ENCODE measurements around the gene JMJD4.

The JMJD4 gene, protein sequence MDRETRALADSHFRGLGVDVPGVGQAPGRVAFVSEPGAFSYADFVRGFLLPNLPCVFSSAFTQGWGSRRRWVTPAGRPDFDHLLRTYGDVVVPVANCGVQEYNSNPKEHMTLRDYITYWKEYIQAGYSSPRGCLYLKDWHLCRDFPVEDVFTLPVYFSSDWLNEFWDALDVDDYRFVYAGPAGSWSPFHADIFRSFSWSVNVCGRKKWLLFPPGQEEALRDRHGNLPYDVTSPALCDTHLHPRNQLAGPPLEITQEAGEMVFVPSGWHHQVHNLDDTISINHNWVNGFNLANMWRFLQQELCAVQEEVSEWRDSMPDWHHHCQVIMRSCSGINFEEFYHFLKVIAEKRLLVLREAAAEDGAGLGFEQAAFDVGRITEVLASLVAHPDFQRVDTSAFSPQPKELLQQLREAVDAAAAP

DNA sequence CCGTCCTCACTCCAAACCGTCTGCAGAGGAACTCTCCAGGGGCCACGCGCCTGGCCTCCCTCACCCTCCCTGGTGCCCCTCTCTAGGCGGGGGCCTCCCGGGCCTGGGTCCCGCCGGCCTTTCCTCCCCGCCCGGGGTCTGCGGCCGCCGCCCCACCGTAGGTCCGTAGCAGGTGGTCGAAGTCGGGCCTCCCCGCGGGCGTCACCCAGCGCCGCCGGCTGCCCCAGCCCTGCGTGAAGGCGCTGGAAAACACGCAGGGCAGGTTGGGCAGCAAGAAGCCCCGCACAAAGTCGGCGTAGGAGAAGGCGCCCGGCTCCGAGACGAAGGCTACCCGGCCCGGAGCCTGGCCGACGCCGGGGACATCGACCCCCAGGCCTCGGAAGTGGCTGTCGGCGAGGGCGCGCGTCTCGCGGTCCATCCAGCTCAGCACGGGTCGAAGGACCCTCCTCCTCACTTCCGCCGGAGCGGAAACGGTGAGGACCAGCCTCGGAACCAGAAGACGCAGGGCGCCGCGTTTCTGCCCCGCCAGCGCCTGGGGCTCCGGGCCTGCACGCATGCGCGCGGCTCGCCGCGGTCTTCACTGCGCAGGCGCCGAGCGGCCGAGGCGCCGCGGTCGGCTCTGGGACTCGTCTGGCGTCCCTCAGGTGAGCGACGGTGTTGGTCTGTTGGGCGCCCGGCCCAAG, at the start of gene JMJD4, which contains the start of gene SNAP47:
Gene JMJD4, minus strand, starts transcription at position 447 of the 683 bp plus-strand sequence. Its CDS starts 29 bp downstream, at position 418.
Gene SNAP47, plus strand, starts transcription at position 580 of the 683 bp plus-strand sequence. CDS start 12,302 bp downstream, outside the sequence.
- Histone ChIP-seq H3K4me3 (ENCODE audit: low read depth in 1 of 2, low read length in 2 of 2) (peak within 1 kb of the TSS; percentile 87 to 97), H3K9ac (ENCODE audit: low read depth in 1 of 2, low read length in 2 of 2) (peak within 1 kb of the TSS; percentile 77 to 83), H3K4me1 (ENCODE audit: control insufficient read depth in 1 of 2, insufficient read depth in 2 of 2, low read length in 2 of 2) (peaks cover 27 to 29% of the 10 kb centered on the region in 2 donors), H3K27me3 (ENCODE audit: control insufficient read depth in 1 of 2, insufficient read depth in 2 of 2, low read length in 2 of 2) (no peaks in the 10 kb centered on the region), H3K36me3 (ENCODE audit: control insufficient read depth in 1 of 2, insufficient read depth in 2 of 2, low read length in 2 of 2) (peaks cover 10 to 22% of the 10 kb centered on the region in 2 donors), H3K27ac (ENCODE audit: low read depth, low read length) (peak within 1 kb of the TSS; percentile 84), H3K9me3 (ENCODE audit: control insufficient read depth in 1 of 2, low read length in 2 of 2) (no peaks in the 10 kb centered on the region)

DNA sequence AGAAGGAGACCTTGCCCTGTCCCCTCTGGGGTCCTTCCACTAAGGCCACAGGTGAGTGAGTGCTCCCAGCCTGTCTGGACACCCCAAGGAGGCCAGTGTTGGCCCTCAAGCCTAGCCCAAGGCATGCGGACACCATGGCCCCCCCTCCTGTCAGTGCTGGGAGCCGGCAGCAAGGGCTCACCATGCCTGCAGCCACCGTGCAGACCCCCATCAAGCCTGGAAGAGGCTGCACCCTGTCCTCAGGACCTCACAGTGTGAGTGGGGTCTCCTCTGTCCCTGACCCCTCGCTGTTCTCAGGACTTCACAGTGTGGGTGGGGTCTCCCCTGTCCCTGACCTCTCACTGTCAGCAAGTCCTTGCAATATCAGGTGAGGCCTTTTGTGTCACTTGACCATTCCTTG, 47.1 kb upstream of the JMJD4 start:
- Histone ChIP-seq H3K9ac (ENCODE audit: low read depth in 1 of 2, low read length in 2 of 2) (no peak overlapping the region), H3K36me3 (ENCODE audit: control insufficient read depth in 1 of 2, insufficient read depth in 2 of 2, low read length in 2 of 2) (peaks cover 0 to 24% of the 10 kb centered on the region in 2 donors), H3K27me3 (ENCODE audit: control insufficient read depth in 1 of 2, insufficient read depth in 2 of 2, low read length in 2 of 2) (peaks cover 4 to 12% of the 10 kb centered on the region in 2 donors), H3K9me3 (ENCODE audit: control insufficient read depth in 1 of 2, low read length in 2 of 2) (no peaks in the 10 kb centered on the region), H3K27ac (ENCODE audit: low read depth, low read length) (no peak overlapping the region), H3K4me3 (ENCODE audit: low read depth in 1 of 2, low read length in 2 of 2) (no peak overlapping the region), H3K4me1 (ENCODE audit: control insufficient read depth in 1 of 2, insufficient read depth in 2 of 2, low read length in 2 of 2) (peaks cover 13 to 14% of the 10 kb centered on the region in 2 donors)

DNA sequence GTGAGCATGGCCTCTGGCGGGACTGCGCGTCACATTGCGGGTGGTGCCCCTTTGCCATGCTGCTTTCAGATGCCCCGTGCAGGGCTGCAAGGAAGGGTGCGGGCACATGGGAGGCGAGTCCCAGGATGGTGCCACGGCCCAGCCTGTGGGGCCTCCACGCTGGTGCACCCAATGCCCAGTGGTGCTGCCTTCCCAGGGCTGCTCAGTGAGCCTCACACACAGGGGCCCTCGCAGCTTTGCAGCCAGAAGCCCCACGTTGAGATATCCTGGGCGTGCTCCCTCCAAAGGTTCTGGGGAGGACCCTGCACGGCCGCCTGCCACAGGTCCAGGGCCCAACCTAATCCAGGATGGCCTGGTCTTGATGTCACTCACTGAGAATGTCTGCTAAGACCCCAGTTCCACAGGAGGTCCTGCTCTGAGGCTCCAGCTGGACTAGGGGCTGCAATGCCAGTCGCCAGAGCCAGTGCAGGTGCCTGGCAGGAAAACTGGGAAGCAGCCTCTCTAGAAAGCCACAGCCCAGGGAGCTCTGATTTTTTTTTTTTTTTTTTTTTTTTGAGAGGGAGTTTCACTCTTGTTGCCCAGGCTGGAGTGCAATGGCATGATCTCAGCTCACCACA, 46.3 kb upstream of the JMJD4 start:
- Histone ChIP-seq H3K9me3 (ENCODE audit: control insufficient read depth in 1 of 2, low read length in 2 of 2) (no peaks in the 10 kb centered on the region), H3K9ac (ENCODE audit: low read depth in 1 of 2, low read length in 2 of 2) (no peak overlapping the region), H3K4me3 (ENCODE audit: low read depth in 1 of 2, low read length in 2 of 2) (no peak overlapping the region), H3K27me3 (ENCODE audit: control insufficient read depth in 1 of 2, insufficient read depth in 2 of 2, low read length in 2 of 2) (peaks cover 4 to 9% of the 10 kb centered on the region in 2 donors), H3K4me1 (ENCODE audit: control insufficient read depth in 1 of 2, insufficient read depth in 2 of 2, low read length in 2 of 2) (peaks cover 5 to 6% of the 10 kb centered on the region in 2 donors), H3K36me3 (ENCODE audit: control insufficient read depth in 1 of 2, insufficient read depth in 2 of 2, low read length in 2 of 2) (peaks cover 0 to 28% of the 10 kb centered on the region in 2 donors), H3K27ac (ENCODE audit: low read depth, low read length) (no peak overlapping the region)

DNA sequence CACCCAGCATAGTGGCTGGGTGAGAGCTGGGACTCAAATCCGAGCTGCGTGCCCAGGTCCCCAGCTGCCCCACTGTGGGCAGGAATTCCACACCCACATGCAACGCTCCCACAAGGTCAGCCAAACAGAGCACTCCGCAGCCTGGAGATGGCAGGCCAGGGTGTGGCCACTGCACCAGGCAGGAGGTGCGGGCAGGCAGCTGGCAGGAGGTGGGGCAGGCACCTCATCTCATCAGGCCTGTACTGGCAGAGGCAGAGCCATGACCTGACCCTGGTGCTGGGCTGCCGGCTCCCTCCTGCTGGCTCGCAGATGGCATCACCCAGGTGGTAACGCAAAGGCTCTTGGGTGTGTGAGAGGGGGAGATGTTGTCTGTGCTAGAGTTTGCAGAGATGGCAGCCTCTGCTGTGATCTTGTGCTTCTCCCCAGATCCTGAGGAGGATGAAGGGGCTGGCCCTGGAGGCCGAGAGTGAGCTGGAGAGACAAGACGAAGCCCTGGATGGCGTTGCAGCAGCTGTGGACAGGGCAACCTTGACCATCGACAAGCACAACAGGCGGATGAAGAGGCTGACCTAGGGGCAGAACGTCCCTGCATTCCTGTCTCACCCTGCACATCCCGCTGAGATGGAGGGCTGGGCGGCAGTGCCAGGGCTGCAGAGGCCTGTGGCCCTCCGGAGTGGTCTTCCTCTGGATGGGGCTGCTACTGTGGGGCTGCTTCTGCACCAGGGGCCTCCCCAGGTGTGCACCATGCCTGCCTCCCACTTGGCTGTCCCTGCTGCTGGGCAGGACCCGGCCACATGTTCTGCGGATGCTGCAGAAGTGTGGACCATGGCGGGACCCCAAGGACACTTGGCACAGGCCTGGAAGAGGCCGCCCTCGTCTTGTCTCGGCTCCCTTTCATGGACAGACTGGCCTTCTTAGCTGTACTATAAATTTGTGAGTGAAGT, 45.3 kb upstream of the JMJD4 start:
- no peaks in the 10 kb centered on the region for H3K27me3 ChIP-seq (ENCODE audit: control insufficient read depth in 1 of 2, insufficient read depth in 2 of 2, low read length in 2 of 2)
- H3K4me3 ChIP-seq (ENCODE audit: low read depth in 1 of 2, low read length in 2 of 2): no peak overlapping the region
- H3K9ac ChIP-seq (ENCODE audit: low read depth in 1 of 2, low read length in 2 of 2): no peak overlapping the region
- peaks cover 4 to 38% of the 10 kb centered on the region in 2 donors for H3K36me3 ChIP-seq (ENCODE audit: control insufficient read depth in 1 of 2, insufficient read depth in 2 of 2, low read length in 2 of 2)
- H3K4me1 ChIP-seq (ENCODE audit: control insufficient read depth in 1 of 2, insufficient read depth in 2 of 2, low read length in 2 of 2): no peaks in the 10 kb centered on the region
- H3K9me3 ChIP-seq (ENCODE audit: control insufficient read depth in 1 of 2, low read length in 2 of 2): no peaks in the 10 kb centered on the region
- H3K27ac ChIP-seq (ENCODE audit: low read depth, low read length): no peak overlapping the region

DNA sequence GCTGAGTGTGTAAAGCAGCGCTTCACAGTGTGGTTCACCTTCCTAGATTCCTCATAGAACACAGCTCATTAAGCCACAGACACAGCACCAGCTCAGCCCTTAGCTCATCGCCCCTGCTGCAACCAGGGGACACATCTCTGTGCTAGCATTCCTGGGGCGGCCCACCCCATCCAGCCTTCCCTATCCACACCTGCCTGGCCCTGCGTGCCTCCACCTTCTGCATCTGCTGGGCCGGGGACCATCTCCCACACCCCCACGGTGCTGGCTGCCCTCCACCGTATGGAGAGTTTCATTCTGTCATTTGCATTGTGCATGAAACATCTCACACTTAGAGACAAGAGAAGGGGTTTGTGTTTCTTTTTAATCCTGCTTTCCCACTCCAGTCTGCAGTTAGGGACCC, 44.6 kb upstream of the JMJD4 start:
- no peak overlapping the region for H3K9ac ChIP-seq (ENCODE audit: low read depth in 1 of 2, low read length in 2 of 2)
- H3K4me3 ChIP-seq (ENCODE audit: low read depth in 1 of 2, low read length in 2 of 2): no peak overlapping the region
- no peaks in the 10 kb centered on the region for H3K9me3 ChIP-seq (ENCODE audit: control insufficient read depth in 1 of 2, low read length in 2 of 2)
- no peak overlapping the region for H3K27ac ChIP-seq (ENCODE audit: low read depth, low read length)
- H3K27me3 ChIP-seq (ENCODE audit: control insufficient read depth in 1 of 2, insufficient read depth in 2 of 2, low read length in 2 of 2): no peaks in the 10 kb centered on the region
- peaks cover 4 to 40% of the 10 kb centered on the region in 2 donors for H3K36me3 ChIP-seq (ENCODE audit: control insufficient read depth in 1 of 2, insufficient read depth in 2 of 2, low read length in 2 of 2)
- H3K4me1 ChIP-seq (ENCODE audit: control insufficient read depth in 1 of 2, insufficient read depth in 2 of 2, low read length in 2 of 2): no peaks in the 10 kb centered on the region

DNA sequence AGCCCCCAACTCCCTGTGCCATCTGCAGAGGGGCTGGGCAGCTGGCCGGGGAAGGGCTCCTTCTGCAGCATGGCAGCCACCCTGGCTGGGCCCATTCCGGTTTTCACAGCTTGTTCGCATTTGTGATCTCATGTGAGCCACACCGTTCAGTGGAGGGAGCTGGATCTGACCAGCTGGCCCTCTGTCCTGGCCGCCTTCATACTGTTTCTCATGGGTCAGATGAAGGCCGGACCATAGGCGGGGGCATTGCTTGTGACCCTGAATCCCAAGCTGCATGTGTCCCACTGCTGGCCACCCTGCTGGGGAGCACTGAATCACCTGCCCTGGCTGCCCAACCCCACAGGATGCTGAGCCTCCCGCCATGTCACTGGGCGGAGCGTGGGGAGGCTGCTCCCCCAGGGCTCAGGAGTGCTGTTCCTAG, 43.9 kb upstream of the JMJD4 start:
- peaks cover 4 to 40% of the 10 kb centered on the region in 2 donors for H3K36me3 ChIP-seq (ENCODE audit: control insufficient read depth in 1 of 2, insufficient read depth in 2 of 2, low read length in 2 of 2)
- no peaks in the 10 kb centered on the region for H3K27me3 ChIP-seq (ENCODE audit: control insufficient read depth in 1 of 2, insufficient read depth in 2 of 2, low read length in 2 of 2)
- H3K27ac ChIP-seq (ENCODE audit: low read depth, low read length): no peak overlapping the region
- no peak overlapping the region for H3K4me3 ChIP-seq (ENCODE audit: low read depth in 1 of 2, low read length in 2 of 2)
- no peak overlapping the region for H3K9ac ChIP-seq (ENCODE audit: low read depth in 1 of 2, low read length in 2 of 2)
- H3K9me3 ChIP-seq (ENCODE audit: control insufficient read depth in 1 of 2, low read length in 2 of 2): no peaks in the 10 kb centered on the region
- no peaks in the 10 kb centered on the region for H3K4me1 ChIP-seq (ENCODE audit: control insufficient read depth in 1 of 2, insufficient read depth in 2 of 2, low read length in 2 of 2)

DNA sequence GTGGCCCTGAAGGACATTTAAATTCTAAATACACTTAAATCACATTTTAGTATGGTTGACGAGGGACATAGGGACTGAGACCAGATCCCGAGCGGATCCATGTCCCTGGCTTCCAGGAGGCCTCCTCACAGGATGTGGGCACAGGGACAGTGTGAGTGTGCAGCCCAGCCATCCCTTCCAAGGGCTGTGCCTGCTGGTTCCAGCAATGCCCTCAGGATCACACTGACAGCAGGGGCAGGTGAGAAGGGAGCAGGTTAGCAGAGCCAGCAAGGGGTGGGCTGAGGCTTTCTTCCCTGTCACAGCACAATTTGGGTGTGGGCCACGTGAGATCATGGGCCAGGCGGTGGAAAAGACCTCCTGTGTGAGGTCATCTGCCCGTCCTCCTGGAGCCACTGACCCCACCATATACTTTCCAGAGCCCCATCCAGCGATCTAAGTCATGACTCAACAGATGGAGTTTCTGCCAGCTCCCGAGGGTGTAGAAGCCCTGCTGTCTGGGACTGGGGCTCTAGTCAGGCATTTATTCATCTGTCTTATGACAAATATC, 43.4 kb upstream of the JMJD4 start:
- Histone ChIP-seq H3K27ac (ENCODE audit: low read depth, low read length) (no peak overlapping the region), H3K36me3 (ENCODE audit: control insufficient read depth in 1 of 2, insufficient read depth in 2 of 2, low read length in 2 of 2) (peaks cover 4 to 40% of the 10 kb centered on the region in 2 donors), H3K4me1 (ENCODE audit: control insufficient read depth in 1 of 2, insufficient read depth in 2 of 2, low read length in 2 of 2) (no peaks in the 10 kb centered on the region)

DNA sequence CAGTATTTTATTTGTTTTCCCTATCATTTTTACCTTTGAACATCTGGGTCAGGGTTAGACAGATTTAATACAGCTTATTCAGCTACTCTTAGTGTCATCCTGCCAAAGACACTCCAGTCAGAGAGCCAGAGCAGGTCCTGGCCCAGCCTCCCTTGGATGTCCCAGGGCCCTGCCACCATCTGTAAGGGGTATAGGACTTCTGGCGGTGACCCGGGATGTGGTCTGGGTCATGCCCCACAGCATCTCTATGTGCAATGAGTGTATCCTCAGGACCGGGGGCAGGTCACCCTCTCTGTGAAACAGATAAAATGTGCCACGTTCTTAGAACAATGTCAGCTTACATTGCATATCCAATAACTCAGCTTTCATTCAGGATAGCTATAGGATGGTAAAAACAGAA, 42.5 kb upstream of the JMJD4 start:
- Histone ChIP-seq H3K27me3 (ENCODE audit: control insufficient read depth in 1 of 2, insufficient read depth in 2 of 2, low read length in 2 of 2) (no peaks in the 10 kb centered on the region), H3K36me3 (ENCODE audit: control insufficient read depth in 1 of 2, insufficient read depth in 2 of 2, low read length in 2 of 2) (peaks cover 4 to 40% of the 10 kb centered on the region in 2 donors), H3K4me3 (ENCODE audit: low read depth in 1 of 2, low read length in 2 of 2) (no peak overlapping the region), H3K4me1 (ENCODE audit: control insufficient read depth in 1 of 2, insufficient read depth in 2 of 2, low read length in 2 of 2) (no peaks in the 10 kb centered on the region), H3K27ac (ENCODE audit: low read depth, low read length) (no peak overlapping the region), H3K9ac (ENCODE audit: low read depth in 1 of 2, low read length in 2 of 2) (no peak overlapping the region), H3K9me3 (ENCODE audit: control insufficient read depth in 1 of 2, low read length in 2 of 2) (no peaks in the 10 kb centered on the region)

More for the DNA sequence above, 43.4 kb upstream of the JMJD4 start:
- no peaks in the 10 kb centered on the region for H3K27me3 ChIP-seq (ENCODE audit: control insufficient read depth in 1 of 2, insufficient read depth in 2 of 2, low read length in 2 of 2)
- H3K4me3 ChIP-seq (ENCODE audit: low read depth in 1 of 2, low read length in 2 of 2): no peak overlapping the region
- H3K9me3 ChIP-seq (ENCODE audit: control insufficient read depth in 1 of 2, low read length in 2 of 2): no peaks in the 10 kb centered on the region
- H3K9ac ChIP-seq (ENCODE audit: low read depth in 1 of 2, low read length in 2 of 2): no peak overlapping the region

DNA sequence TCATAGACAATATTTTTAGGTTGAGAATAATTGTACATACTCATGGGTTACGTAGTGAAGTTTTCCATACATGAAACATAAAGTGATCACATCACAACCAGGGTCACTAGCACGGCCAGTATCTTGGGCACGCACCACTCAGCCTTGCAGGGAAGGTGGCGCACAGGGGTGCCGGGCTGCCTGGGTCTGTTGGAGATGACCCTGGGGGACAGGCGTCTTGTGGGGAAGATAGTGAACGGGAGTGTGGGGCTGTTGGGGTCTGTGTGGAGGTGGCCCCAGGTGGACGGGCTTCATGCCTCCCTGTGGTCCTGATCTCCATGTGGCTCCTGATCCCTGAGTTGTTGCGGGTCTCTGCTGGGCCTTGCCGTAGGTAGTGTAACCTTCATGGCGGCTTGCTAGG, 42.1 kb upstream of the JMJD4 start:
- no peaks in the 10 kb centered on the region for H3K27me3 ChIP-seq (ENCODE audit: control insufficient read depth in 1 of 2, insufficient read depth in 2 of 2, low read length in 2 of 2)

More for the DNA sequence above, 42.1 kb upstream of the JMJD4 start:
- Histone ChIP-seq H3K27ac (ENCODE audit: low read depth, low read length) (no peak overlapping the region), H3K4me1 (ENCODE audit: control insufficient read depth in 1 of 2, insufficient read depth in 2 of 2, low read length in 2 of 2) (no peaks in the 10 kb centered on the region), H3K9me3 (ENCODE audit: control insufficient read depth in 1 of 2, low read length in 2 of 2) (no peaks in the 10 kb centered on the region), H3K9ac (ENCODE audit: low read depth in 1 of 2, low read length in 2 of 2) (no peak overlapping the region), H3K4me3 (ENCODE audit: low read depth in 1 of 2, low read length in 2 of 2) (no peak overlapping the region), H3K36me3 (ENCODE audit: control insufficient read depth in 1 of 2, insufficient read depth in 2 of 2, low read length in 2 of 2) (peaks cover 4 to 36% of the 10 kb centered on the region in 2 donors)
